MCF 10A (cell line): Measurements from ENCODE around the gene PCDHA7. TPM values are rescaled to one million over a fixed set of nuclear protein-coding genes. Genes with fewer than 3 reads are reported as not detected.
"Not testable (repeated sequence)": the region's sequence is repeated elsewhere in the genome, so short reads cannot be mapped to it uniquely, and the experiment has no call there.

ENCODE experiments used
- BruUV-seq: library from RNA; stranded (reverse); fragments of 400-500 nt; replicated peaks from 2 replicates; lab custom pipeline; 2021; lab: Mats Ljungman, UMichigan
- CTCF ChIA-PET: fragments of 300-600 bp; sonication (Branson Sonifier 250); formaldehyde crosslinking; extraction: SDS; loops from one replicate; lab custom pipeline; 2021; ENCODE audit warnings: antibody characterized with exemption, inconsistent platforms; lab: Yijun Ruan, JAX
- POLR2A ChIA-PET: fragments of 300-600, 350-650 bp; sonication (Branson Sonifier 250); formaldehyde crosslinking; extraction: SDS; loops from one replicate; lab custom pipeline; 2020; ENCODE audit warnings: antibody characterized with exemption, inconsistent platforms; lab: Yijun Ruan, JAX
- DNase-seq: peaks from one replicate; pipeline ENCODE4 v3.0.0-alpha.2; 2018; ENCODE audit not compliant: unreplicated experiment
- H3K27ac Mint-ChIP-seq: one replicate; pipeline ENCODE4 v1.8.0; 2022; ENCODE audit warnings: mild to moderate bottlenecking, low read depth, mixed read lengths; ENCODE audit not compliant: unreplicated experiment
- H3K27me3 Mint-ChIP-seq: one replicate; pipeline ENCODE4 v1.8.0; 2022; ENCODE audit warnings: mixed read lengths; ENCODE audit not compliant: insufficient read depth, unreplicated experiment
- H3K36me3 Mint-ChIP-seq: one replicate; pipeline ENCODE4 v1.8.0; 2022; ENCODE audit warnings: mild to moderate bottlenecking, moderate library complexity, mixed read lengths; ENCODE audit not compliant: insufficient read depth, unreplicated experiment
- H3K4me1 Mint-ChIP-seq: one replicate; pipeline ENCODE4 v1.8.0; 2022; ENCODE audit warnings: mixed read lengths; ENCODE audit not compliant: insufficient read depth, unreplicated experiment
- H3K4me3 Mint-ChIP-seq: one replicate; pipeline ENCODE4 v1.8.0; 2022; ENCODE audit warnings: mild to moderate bottlenecking, moderate library complexity, mixed read lengths; ENCODE audit not compliant: unreplicated experiment
- H3K9me3 Mint-ChIP-seq: one replicate; pipeline ENCODE4 v1.8.0; 2022; ENCODE audit warnings: mixed read lengths; ENCODE audit not compliant: unreplicated experiment
- CTCF ChIP-seq: fragments of 200-600 bp; IDR thresholded peaks from one replicate; pipeline ENCODE4 v1.8.0; 2022; ENCODE audit warnings: antibody characterized with exemption, mild to moderate bottlenecking; ENCODE audit not compliant: unreplicated experiment
- intact Hi-C: fragments of 100-400 bp; cut with micrococcal nuclease; formaldehyde crosslinking; loops from 2 replicates; pipeline ENCODE4 v1.14.1; 2022
- total RNA-seq: library from RNA; stranded (reverse); gene quantifications from 2 replicates; pipeline ENCODE4 v1.2.3, GENCODE V29; 2022

Gene PCDHA7
- total RNA-seq, 1 experiment from 2014 or later, result 0.40 TPM

- no peaks in the 10 kb centered on the region for H3K27me3 Mint-ChIP-seq
- TF ChIP-seq CTCF, result no peak
- POLR2A ChIA-PET, result no interaction called here
Observed at GRCh38 chr5:140791089-140791488, 43.0 kb upstream of the PCDHA7 start.

GRCh38 chr5:140794595-140795258, 39.3 kb upstream of the PCDHA7 start, which contains the start of gene PCDHA2:
TSS of gene PCDHA2 (plus strand) at chr5:140794852.
- Mint-ChIP-seq H3K36me3 (no peaks in the 10 kb centered on the region), H3K4me1 (no peaks in the 10 kb centered on the region), H3K9me3 (peaks cover 15% of the 10 kb centered on the region), H3K27ac (no peak within 1 kb of the TSS), H3K27me3 (no peaks in the 10 kb centered on the region), H3K4me3 (no peak within 1 kb of the TSS)
- intact Hi-C loops, result no loop called here
- no TSS peak for BruUV-seq
- no peak for TF ChIP-seq CTCF
- ChIA-PET POLR2A (no interaction called here), CTCF (interaction anchor here (0.9 to 1.1 kb wide), 3 partner anchors 11 to 423 kb away, joined by 3 read pairs; no protein-coding TSS in a partner anchor)
- no peak for DNase-seq

More at GRCh38 chr5:140791089-140791488, 43.0 kb upstream of the PCDHA7 start:
- Mint-ChIP-seq H3K36me3 (peaks cover under 1% of the 10 kb centered on the region), H3K27ac (no peak overlapping the region), H3K4me1 (no peaks in the 10 kb centered on the region), H3K9me3 (peaks cover 18% of the 10 kb centered on the region), H3K4me3 (no peak overlapping the region)
- intact Hi-C loops, result no loop called here
- DNase-seq, result peak; percentile 36
- no TSS peak for BruUV-seq
- CTCF ChIA-PET, result no interaction called here

- POLR2A ChIA-PET, result no interaction called here
- Mint-ChIP-seq H3K27ac (no peak overlapping the region), H3K36me3 (no peaks in the 10 kb centered on the region), H3K9me3 (peaks cover 15% of the 10 kb centered on the region), H3K4me3 (no peak overlapping the region), H3K27me3 (no peaks in the 10 kb centered on the region), H3K4me1 (no peaks in the 10 kb centered on the region)
- CTCF ChIA-PET, result interaction anchor here (0.9 to 1.1 kb wide), 2 partner anchors 11 to 422 kb away, joined by 3 read pairs; no protein-coding TSS in a partner anchor
- no peak for TF ChIP-seq CTCF
- DNase-seq, result no peak
- BruUV-seq, result no TSS peak
- intact Hi-C loops, result no loop called here
Observed at GRCh38 chr5:140795259-140795641, 38.8 kb upstream of the PCDHA7 start.

GRCh38 chr5:140796072-140796717, 37.9 kb upstream of the PCDHA7 start:
- intact Hi-C loops, H3K36me3 Mint-ChIP-seq, BruUV-seq, H3K27ac Mint-ChIP-seq, H3K4me1 Mint-ChIP-seq, H3K4me3 Mint-ChIP-seq, H3K27me3 Mint-ChIP-seq, POLR2A ChIA-PET, DNase-seq: not testable (repeated sequence)
- peaks cover 15% of the 10 kb centered on the region for H3K9me3 Mint-ChIP-seq
- CTCF ChIA-PET, result interaction anchor here (1.1 kb wide), 1 partner anchor 421 kb away, joined by 3 read pairs; no protein-coding TSS in a partner anchor
